Osteoblast (primary cell): ENCODE data around the gene BCAR3. TPM values are rescaled to one million over a fixed set of nuclear protein-coding genes. Genes with fewer than 3 reads are reported as not detected.

Experiments
- DNase-seq: peaks from one replicate; pipeline ENCODE4 v3.0.0; 2011; ENCODE audit warnings: low spot score, mixed read lengths; ENCODE audit not compliant: insufficient read length; ENCODE audit errors: missing footprints
- H2AFZ ChIP-seq: 2 replicates; pipeline ENCODE4 v1.6.0; 2011; ENCODE audit warnings: mild to moderate bottlenecking, low read length
- H3K27ac ChIP-seq: 2 replicates; pipeline ENCODE4 v1.5.1; 2011; ENCODE audit warnings: mild to moderate bottlenecking, low read depth, low read length, moderate library complexity
- H3K27me3 ChIP-seq: 2 replicates; pipeline ENCODE4 v1.6.0; 2012; ENCODE audit warnings: mild to moderate bottlenecking, control low read depth, inconsistent platforms, low read length, moderate library complexity; ENCODE audit not compliant: insufficient read depth
- H3K36me3 ChIP-seq: 2 replicates; pipeline ENCODE4 v1.5.1; 2011; ENCODE audit warnings: mild to moderate bottlenecking, low read length, control low read depth, moderate library complexity; ENCODE audit not compliant: insufficient read depth
- H3K4me1 ChIP-seq: 2 replicates; pipeline ENCODE4 v1.5.1; 2011; ENCODE audit warnings: mild to moderate bottlenecking, low read length, control low read depth, moderate library complexity; ENCODE audit not compliant: insufficient read depth
- H3K4me2 ChIP-seq: 2 replicates; pipeline ENCODE4 v1.6.0; 2011; ENCODE audit warnings: mild to moderate bottlenecking, low read length; ENCODE audit not compliant: insufficient read depth
- H3K4me3 ChIP-seq: fragments of 200-600 bp; sonication (generic); 3 replicates; pipeline ENCODE4 v1.5.1; 2012; ENCODE audit warnings: mild to moderate bottlenecking, low read length, inconsistent platforms; ENCODE audit not compliant: insufficient read depth
- H3K79me2 ChIP-seq: 2 replicates; pipeline ENCODE4 v1.6.0; 2012; ENCODE audit warnings: mild to moderate bottlenecking, low read length, control low read depth, inconsistent platforms; ENCODE audit not compliant: insufficient read depth
- H3K9me3 ChIP-seq: 2 replicates; pipeline ENCODE4 v1.5.1; 2011; ENCODE audit warnings: low read depth, low read length, control low read depth
- H4K20me1 ChIP-seq: 2 replicates; pipeline ENCODE4 v1.6.0; 2012; ENCODE audit warnings: mild to moderate bottlenecking, low read length, control low read depth; ENCODE audit not compliant: insufficient read depth
- CTCF ChIP-seq: IDR thresholded peaks from 2 replicates; pipeline ENCODE4 v1.5.1; 2011; ENCODE audit warnings: mild to moderate bottlenecking, low read depth, low read length, moderate library complexity; ENCODE audit errors: extremely low read depth
- total RNA-seq: library from RNA; depleted of rRNA; stranded (reverse); fragments of >200 nt; gene quantifications from 2 replicates; pipeline ENCODE4 v1.2.3, GENCODE V29; 2012

The BCAR3 gene
- total RNA-seq, 1 donor, result 34.0 TPM

- H3K4me1 ChIP-seq, result peaks cover 4% of the 10 kb centered on the region
- no peaks in the 10 kb centered on the region for H3K27me3 ChIP-seq
- H2AFZ ChIP-seq, result no peak overlapping the region
- H3K4me2 ChIP-seq, result no peak overlapping the region
- TF ChIP-seq CTCF, result no peak
- no peak overlapping the region for H3K27ac ChIP-seq
- no peak for DNase-seq
- no peak overlapping the region for H3K4me3 ChIP-seq
- H3K36me3 ChIP-seq, result peaks cover 83% of the 10 kb centered on the region
- no peaks in the 10 kb centered on the region for H3K9me3 ChIP-seq
- peaks cover 11% of the 10 kb centered on the region for H4K20me1 ChIP-seq
- peaks cover 41% of the 10 kb centered on the region for H3K79me2 ChIP-seq
Observed at GRCh38 chr1:93574511-93574910, 107.1 kb downstream of the BCAR3 start.

GRCh38 chr1:93573940-93574469 is 107.6 kb downstream of the BCAR3 start:
- no peak for DNase-seq
- no peak overlapping the region for H2AFZ ChIP-seq
- H3K27ac ChIP-seq, result no peak overlapping the region
- peaks cover 37% of the 10 kb centered on the region for H3K79me2 ChIP-seq
- H3K4me1 ChIP-seq, result no peaks in the 10 kb centered on the region
- peaks cover 6% of the 10 kb centered on the region for H4K20me1 ChIP-seq
- no peak for TF ChIP-seq CTCF
- H3K27me3 ChIP-seq, result no peaks in the 10 kb centered on the region
- H3K9me3 ChIP-seq, result no peaks in the 10 kb centered on the region
- no peak overlapping the region for H3K4me2 ChIP-seq
- H3K4me3 ChIP-seq, result no peak overlapping the region
- H3K36me3 ChIP-seq, result peaks cover 83% of the 10 kb centered on the region

- DNase-seq, result no peak
- Histone ChIP-seq H3K4me2 (no peak overlapping the region), H3K9me3 (no peaks in the 10 kb centered on the region), H2AFZ (no peak overlapping the region), H3K4me3 (no peak overlapping the region), H3K27ac (no peak overlapping the region), H4K20me1 (peaks cover 4% of the 10 kb centered on the region), H3K36me3 (peaks cover 81% of the 10 kb centered on the region), H3K79me2 (peaks cover 14% of the 10 kb centered on the region), H3K4me1 (peaks cover 8% of the 10 kb centered on the region), H3K27me3 (no peaks in the 10 kb centered on the region)
- TF ChIP-seq CTCF, result no peak
Observed at GRCh38 chr1:93571623-93572310, 109.9 kb downstream of the BCAR3 start.

GRCh38 chr1:93569489-93569888 is 112.1 kb downstream of the BCAR3 start:
- Histone ChIP-seq H3K79me2 (peaks cover 3% of the 10 kb centered on the region), H3K36me3 (peaks cover 66% of the 10 kb centered on the region), H4K20me1 (peaks cover 9% of the 10 kb centered on the region), H3K4me1 (peaks cover 23% of the 10 kb centered on the region), H3K27ac (peak overlapping the region; percentile 38), H3K9me3 (no peaks in the 10 kb centered on the region), H2AFZ (no peak overlapping the region), H3K4me2 (no peak overlapping the region), H3K27me3 (no peaks in the 10 kb centered on the region), H3K4me3 (no peak overlapping the region)
- TF ChIP-seq CTCF, result no peak
- no peak for DNase-seq
